HG03469 (cell line): ENCODE measurements around the gene IL1RAPL2.
"Not testable (repeated sequence)": the region's sequence is repeated elsewhere in the genome, so short reads cannot be mapped to it uniquely, and the experiment has no call there.

Experiments used
- ATAC-seq: cut with Tn5 transposase; IDR thresholded peaks from one replicate; pipeline ENCODE4 v1.9.1; 2021; ENCODE audit warnings: mild to moderate bottlenecking, moderate library complexity, moderate number of reproducible peaks; ENCODE audit not compliant: unreplicated experiment

The IL1RAPL2 gene

GRCh38 chrX:104565791-104566680 lies at the start of gene IL1RAPL2:
Gene IL1RAPL2, plus strand, starts transcription at chrX:104566199.
- no peak for ATAC-seq

DNA sequence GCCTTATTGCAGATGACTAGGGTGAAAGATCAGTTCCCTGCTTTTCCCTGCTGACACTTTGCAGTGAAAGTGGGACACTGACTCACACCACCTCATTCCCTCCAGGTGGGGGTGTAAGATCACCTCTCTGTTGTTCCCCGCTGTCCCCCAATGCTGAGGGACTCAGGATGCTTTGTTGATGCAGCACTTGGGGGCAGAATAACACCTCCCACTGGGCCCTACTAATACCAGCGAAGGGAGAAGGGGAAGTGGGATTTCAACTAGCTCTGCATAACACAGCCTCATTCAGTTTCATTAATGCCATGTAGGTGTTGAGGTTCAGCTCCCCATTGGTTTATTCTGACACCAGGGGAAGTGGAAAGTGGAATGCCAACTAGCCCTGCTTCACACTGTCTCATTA lies 43.6 kb upstream of the IL1RAPL2 start:
- no peak for ATAC-seq

GRCh38 chrX:104523858-104524257 lies 42.1 kb upstream of the IL1RAPL2 start:
- ATAC-seq, result no peak

DNA sequence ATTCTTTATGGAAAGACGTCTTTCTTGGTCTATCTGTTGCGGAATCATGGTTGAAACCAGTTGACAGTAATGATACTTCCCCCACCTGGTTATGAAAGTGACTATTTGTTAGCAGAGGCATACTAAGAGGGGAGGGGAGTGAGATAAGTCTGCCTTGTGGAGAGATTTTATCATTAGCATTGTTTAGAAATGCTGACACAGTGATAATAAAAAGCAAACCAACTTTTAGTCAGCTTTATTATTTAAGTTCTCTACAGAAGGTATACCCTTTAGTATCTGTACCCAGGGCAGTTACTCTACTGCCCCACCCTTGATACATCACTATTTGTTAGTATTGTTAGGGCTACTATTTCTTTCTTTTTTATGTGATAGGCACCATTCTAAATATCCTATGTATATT lies 26.9 kb upstream of the IL1RAPL2 start:
- ATAC-seq, result no peak

- not testable (repeated sequence) for ATAC-seq
Observed at GRCh38 chrX:104542447-104542846, 23.6 kb upstream of the IL1RAPL2 start.

DNA sequence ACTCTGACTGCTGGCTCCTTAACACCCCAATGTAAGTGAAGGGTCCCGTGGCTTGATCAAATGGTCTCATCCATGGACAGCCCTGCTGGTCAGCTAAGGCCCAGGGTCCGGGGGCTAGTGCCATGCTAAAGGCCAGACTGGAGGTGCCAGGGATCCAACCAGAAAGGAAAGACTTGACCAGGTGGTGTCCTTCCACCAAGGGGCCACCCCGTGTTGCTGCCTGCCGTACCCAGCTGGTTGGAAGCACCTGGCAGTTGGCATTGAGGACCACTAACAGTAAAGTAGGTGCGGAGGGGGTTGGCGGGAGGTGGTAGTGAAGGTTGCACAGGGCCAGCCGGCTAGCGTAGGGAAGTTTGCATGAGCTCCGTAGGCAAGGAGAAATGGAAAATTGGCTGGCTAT lies 1.7 kb upstream of the IL1RAPL2 start:
- ATAC-seq, result no peak

DNA sequence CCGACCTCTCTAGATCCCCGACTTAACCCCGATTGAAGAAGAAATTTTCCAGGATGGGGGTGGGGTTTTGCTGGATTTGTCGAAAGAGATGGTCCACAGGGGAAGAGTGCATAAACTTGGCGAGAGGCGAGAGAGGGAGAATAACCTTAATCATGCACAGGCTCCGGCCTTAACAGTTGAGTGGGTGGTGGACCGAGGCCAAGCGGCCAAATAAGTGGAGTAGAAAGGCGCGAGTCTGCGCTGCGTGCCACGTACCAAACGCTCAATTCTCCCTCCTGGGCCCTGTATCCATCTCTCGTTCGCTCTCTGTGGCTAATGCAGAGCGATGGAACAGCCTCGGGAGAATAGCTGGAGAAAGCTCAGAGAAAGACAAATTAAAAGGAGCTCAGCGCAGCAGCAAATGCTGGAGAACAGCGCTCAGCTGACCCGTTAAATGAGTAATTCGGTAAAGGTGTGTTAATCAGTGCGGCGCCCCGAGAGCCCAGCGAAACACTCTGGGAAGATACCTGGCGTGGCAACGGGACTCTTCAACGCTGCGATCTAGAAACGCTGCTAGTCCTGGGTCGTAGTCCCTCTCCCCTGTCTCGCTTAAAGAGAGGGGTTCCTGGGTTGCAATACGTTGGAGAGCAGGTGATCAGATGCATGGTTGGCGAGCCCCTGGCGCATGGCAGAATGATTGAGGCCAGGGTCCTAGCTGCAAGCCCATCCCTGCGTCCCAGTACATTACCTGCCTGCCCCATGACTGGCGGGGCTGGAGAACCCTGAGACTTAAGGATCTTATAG lies 887 bp upstream of the IL1RAPL2 start:
- ATAC-seq, result no peak

GRCh38 chrX:104566681-104567501 lies 892 bp downstream of the IL1RAPL2 start:
- ATAC-seq, result no peak

GRCh38 chrX:104567506-104567905 lies 1.5 kb downstream of the IL1RAPL2 start:
- no peak for ATAC-seq

GRCh38 chrX:104568304-104568915 lies 2.4 kb downstream of the IL1RAPL2 start:
- no peak for ATAC-seq

GRCh38 chrX:104618106-104618895 lies 52.3 kb downstream of the IL1RAPL2 start:
- ATAC-seq, result no peak

DNA sequence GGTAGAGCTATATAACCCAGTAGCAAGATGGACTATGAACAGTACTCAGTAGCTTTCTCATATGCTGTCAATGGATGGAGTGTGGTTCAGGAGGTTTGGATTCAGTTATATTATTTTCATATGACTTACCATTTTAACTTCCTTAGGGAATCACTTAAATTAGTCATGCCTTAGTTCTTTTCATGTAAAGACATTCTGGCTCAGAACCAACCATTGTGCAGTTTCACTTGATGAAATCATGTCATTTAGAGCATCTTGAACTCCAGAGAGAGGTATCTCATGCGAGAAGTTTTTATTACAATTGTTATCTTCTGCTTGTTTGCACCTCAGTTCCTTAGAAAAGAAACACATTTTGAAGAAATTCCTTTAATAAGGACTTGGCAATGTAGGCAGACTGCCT lies 55.8 kb downstream of the IL1RAPL2 start:
- no peak for ATAC-seq

DNA sequence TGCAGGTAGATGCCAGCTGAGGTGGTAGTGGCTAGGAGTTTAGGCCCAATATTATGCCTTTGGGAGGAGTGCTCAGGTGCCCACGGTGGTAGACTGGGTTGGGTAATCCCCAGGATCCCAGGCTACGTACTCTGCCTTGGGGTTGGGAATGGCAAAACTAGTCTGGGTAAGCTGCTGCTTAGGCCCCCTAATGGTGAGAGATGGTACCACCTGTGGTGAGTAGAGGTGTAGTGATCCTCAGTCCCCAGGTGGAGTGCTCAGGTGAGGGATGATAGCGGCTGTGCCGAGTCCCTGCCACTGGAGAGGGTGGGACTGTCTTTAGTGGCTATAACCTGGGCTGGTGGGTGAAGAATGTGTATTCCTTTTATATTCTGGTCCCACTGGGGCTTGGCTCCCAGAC lies 75.2 kb downstream of the IL1RAPL2 start:
- no peak for ATAC-seq

DNA sequence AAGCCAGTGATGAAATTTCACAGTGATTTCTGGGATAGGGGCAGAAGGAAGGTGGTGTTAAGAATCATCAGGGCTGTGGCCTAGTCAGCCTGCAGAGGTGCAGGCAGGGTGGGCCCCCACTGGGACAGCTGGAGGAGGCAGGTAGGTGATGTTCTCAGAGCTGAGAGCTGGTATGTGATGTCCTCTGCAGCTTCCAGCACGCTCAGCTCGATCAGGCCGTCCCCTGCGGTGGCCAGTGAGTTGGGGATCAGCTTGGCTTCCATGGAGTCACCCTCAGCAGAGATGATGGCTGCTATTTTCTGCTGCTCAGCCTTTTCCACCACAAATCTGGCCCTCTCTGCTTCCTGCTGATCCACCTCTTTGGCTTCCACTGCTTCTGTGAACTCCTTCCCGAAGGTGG lies 81.1 kb downstream of the IL1RAPL2 start:
- ATAC-seq, result no peak

DNA sequence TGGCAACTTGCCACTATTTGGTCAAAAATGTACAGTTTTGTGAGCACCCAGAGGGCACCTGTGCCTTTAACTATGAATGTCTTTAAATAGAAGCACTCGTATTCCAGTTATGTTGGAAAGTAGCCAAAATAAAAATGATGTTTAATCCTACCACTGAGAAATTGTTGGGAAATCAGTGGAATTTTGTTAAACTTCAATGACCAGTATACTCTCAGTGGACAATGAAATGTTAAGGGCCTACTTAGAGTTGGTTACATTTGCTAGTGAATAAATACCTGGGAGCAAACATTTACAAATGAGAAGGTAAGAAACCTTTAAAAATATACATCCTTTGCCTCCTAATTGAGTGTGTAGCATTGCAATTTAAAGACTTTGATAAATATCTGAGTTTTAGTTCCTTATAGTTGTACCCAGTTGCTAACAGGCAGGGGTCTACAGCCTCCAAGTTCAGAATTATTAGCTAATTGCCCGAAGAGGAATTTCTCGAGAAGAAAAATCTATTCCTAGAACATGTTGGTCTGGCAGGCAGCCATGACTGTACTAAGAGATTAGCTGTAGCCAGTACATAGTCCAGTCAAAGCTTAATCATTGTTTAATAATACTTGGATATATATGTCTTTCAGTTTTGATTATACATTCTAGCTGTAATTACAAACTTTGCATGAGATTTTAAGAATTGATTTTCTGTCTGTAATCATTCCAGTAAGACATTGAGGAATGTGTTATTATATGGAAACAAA lies 93.2 kb downstream of the IL1RAPL2 start:
- ATAC-seq, result no peak

GRCh38 chrX:104660092-104660491 lies 94.1 kb downstream of the IL1RAPL2 start:
- ATAC-seq, result no peak

DNA sequence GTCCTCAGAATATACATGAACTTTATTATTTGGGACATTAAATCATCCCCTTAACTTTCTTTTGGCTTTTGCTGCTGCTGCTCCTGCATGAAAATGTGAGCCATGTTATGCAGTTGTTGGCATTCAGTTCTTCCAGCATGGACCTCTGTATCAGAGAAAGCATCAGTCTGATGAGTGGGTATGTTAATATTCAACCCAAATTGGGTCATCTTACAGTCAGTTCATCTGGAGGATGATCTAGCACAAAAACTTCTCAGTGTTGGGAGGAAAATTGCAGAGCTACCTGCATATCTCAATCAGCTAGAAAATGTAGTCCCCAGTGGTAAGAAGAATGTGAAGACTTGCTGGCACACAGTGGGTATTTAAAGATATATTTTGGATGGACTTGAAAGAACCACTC lies 96.7 kb downstream of the IL1RAPL2 start:
- ATAC-seq, result no peak

- no peak for ATAC-seq
Observed at GRCh38 chrX:104665691-104666090, 99.7 kb downstream of the IL1RAPL2 start.

GRCh38 chrX:104668550-104668949 lies 102.6 kb downstream of the IL1RAPL2 start:
- no peak for ATAC-seq
